ENCODE results near the gene ATP2C2.

GRCh38 chr16:84461029-84461412, 92.7 kb downstream of the ATP2C2 start:
- TF ChIP-seq CTCF (IDR thresholded peaks at IDR 0.05) (no peak), POLR2A (IDR thresholded peaks at IDR 0.05; ENCODE audit: low read depth) (no peak), EP300 (IDR thresholded peaks at IDR 0.05) (no peak)
